ENCODE data around the gene FARP1.

Gene FARP1

DNA sequence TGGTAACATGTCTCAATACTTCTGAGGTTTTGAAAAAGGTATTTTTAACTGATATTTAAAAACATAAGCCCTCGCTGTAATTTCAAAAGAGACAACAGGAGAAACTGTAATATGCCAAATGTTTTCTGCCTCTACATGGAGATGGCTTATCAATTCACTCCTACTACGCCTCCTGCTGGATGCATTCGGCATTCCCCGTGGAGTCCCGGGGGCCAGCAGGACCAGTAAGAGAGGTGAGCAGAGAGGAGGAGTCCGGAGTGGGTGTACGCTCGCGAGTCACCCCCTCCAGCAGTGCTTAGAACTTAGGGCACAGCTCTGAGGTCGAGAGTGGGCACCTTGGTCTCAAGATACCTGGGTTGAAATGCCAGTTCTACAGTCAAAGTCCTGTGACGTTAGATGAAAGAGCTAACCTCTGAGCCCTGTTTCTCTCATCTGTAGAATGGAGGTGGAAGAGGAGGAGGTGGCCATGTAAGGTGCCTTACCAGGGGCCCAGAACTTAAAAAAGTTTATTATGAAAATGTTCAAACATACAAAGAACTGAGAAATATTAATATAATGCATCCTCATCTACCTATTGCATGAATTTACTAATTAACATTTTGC is 323.8 kb downstream of the FARP1 start:
- no peak overlapping the region for H3K27ac ChIP-seq
- TF ChIP-seq, protein P1, sequence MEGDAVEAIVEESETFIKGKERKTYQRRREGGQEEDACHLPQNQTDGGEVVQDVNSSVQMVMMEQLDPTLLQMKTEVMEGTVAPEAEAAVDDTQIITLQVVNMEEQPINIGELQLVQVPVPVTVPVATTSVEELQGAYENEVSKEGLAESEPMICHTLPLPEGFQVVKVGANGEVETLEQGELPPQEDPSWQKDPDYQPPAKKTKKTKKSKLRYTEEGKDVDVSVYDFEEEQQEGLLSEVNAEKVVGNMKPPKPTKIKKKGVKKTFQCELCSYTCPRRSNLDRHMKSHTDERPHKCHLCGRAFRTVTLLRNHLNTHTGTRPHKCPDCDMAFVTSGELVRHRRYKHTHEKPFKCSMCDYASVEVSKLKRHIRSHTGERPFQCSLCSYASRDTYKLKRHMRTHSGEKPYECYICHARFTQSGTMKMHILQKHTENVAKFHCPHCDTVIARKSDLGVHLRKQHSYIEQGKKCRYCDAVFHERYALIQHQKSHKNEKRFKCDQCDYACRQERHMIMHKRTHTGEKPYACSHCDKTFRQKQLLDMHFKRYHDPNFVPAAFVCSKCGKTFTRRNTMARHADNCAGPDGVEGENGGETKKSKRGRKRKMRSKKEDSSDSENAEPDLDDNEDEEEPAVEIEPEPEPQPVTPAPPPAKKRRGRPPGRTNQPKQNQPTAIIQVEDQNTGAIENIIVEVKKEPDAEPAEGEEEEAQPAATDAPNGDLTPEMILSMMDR (conservative IDR thresholded peaks at IDR 0.05) = peak; percentile 70

DNA sequence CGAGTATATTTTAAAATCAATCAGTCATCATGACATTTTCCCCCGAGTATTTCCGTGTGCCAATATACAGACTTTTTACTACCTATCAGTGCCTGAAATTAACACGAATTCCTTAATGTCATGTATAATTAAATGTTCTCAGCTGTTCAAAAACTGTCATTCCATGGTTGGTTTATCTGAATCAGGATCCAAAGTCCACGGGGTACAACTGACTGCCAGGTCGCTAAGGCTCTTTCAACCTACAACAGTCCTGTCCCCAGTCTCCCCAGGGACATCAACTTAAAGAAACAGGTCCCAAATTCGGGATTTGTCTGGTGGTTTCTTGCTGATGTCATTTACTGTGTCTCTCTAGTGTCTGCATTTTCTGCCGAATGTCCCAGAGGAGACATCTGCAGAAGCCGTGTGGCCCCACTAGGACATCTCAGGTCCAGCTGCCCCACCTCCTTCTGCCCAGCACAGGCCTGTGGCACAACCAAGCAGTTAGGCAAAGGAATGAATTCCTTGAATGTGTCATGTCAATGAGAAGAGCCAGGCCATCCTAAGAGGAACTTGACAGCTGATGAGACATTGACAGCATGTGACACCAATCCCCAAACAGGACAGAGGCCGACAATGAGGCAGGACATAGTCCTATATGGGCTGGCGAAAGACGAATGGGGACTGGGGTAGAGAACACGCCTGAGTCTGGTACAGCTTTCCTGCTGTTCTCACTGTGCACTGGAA is 324.5 kb downstream of the FARP1 start:
- TF ChIP-seq, protein P1 (conservative IDR thresholded peaks at IDR 0.05) = no peak
- no peak overlapping the region for H3K27ac ChIP-seq

DNA sequence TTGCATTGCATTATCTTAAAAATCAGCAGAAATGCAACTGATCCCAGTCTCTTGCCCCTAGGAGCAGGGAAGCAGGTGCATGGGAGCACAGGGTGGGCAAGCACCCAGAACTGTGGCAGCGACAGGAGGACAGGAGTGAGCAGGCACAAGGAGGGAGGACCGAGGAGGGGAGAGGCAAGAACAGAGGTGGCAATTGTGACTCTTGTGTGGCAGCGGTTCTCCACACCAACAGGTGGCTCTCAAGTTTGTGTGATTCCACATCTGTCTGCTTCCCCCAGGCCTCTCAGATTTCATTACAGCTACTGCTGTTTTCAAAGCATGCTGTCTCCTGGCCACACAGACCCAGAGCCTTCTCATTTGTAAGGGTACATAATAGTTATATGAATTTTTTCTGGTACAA is 325.5 kb downstream of the FARP1 start:
- TF ChIP-seq, protein P1 (conservative IDR thresholded peaks at IDR 0.05) = peak; percentile 22
- no peak overlapping the region for H3K27ac ChIP-seq

DNA sequence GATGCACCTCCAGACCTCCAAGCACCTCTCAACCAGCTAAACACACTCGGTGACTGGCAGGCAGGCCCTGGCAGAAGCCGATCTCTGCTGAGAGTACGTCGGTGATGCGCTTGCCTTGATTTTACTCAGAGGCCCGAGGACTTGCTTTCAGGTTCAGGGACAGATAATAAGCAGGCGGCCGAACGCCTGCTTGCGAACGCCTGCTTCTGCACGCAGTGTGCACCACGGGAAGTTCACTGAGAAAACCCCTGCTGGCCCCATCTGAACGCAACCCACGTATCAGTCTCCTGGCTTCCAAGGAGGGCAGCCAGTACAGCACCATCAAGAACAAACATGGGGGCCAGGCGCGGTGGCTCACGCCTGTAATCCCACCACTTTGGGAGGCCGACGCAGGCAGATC is 326.0 kb downstream of the FARP1 start:
- no peak overlapping the region for H3K27ac ChIP-seq
- TF ChIP-seq, protein P1 (conservative IDR thresholded peaks at IDR 0.05) = no peak

DNA sequence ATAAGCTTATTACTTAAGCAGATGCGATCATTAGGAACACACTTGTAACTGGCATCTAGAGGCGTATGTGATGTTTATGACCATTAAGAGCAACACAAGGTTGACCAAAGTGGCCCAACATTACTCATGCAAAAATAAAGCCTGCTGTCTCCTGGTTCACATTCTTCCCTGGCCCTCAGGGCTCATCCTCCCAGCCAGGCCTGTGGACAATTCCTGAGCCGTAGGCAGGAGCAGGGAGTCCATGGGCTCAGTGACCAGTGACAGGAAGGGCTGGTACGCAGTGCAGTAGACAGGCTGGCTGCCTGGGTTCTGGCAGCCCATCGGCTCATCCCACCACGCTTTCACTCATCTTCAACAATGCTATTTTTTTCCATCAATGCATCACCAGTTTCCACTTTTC is 328.0 kb downstream of the FARP1 start:
- H3K27ac ChIP-seq = no peak overlapping the region
- TF ChIP-seq, protein P1 (conservative IDR thresholded peaks at IDR 0.05) = no peak

DNA sequence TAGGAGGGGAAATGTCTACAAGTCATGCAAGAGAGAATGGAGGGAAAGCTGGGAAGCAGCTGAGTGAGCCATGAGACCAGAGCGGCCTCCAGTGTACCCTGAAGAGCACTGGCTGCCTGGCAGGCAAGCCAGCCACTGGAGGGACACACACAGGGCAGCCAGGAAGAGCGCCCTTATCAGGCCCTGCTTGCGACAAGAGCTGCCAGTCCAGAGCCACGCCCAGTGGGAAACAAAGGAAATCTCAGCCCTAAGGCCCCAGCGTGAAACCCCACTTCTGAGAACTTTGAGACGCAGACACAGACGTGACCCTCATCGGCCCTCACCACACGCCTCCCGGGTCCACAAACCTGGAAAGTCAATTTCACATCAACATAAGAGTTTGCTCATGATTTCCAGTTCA is 329.0 kb downstream of the FARP1 start:
- TF ChIP-seq, protein P1 (conservative IDR thresholded peaks at IDR 0.05) = no peak
- no peak overlapping the region for H3K27ac ChIP-seq

DNA sequence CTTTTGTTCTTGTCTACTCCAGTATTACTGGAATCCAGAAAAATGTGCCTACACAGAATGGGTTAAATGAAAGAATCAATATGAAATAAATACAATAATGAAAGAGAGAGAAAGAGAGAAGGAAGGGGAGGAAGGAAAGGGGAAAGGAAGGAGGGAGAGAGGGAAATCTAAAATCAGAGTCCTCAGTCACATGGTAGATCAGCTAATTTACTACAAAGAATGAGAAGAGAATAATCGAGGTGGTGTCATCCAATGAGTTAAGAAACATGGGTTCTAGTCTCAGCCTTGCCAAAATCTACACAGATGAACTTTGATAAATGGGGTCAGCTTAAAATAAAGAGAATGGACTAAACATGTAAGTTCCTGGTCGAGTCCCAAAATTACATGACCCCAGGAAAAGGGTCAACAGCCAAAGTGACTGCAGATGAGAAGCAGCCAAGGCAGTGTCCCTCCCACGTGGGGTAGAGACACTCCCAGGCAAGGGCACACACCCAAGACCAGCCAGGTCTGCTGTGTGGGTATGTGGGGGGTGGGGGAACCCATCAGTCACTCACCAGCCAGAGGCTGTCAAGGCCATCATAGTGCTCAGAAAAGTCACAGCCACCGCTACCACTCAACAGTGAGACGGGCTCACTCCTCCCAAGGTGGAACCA is 330.4 kb downstream of the FARP1 start:
- TF ChIP-seq, protein P1 (conservative IDR thresholded peaks at IDR 0.05) = no peak
- H3K27ac ChIP-seq = peak overlapping the region; percentile 73
